Ascending aorta (tissue), 2 donors: ENCODE measurements around the gene MORN5. TPM values are rescaled to one million over a fixed set of nuclear protein-coding genes. Genes with fewer than 3 reads are reported as not detected.

Experiments
- DNase-seq, 2 donors: peaks; one replicate each; pipeline ENCODE4 v3.0.0-alpha.2; 2019; ENCODE audit warnings: low spot score in 2 of 2
- H3K27ac ChIP-seq, 2 donors: fragments of 200-600 bp; sonication (generic); one replicate each; pipeline ENCODE4 v1.5.1; 2016 to 2017; ENCODE audit warnings: mild to moderate bottlenecking in 1 of 2
- H3K27me3 ChIP-seq: fragments of 200-600 bp; sonication (generic); one replicate; pipeline ENCODE4 v1.5.1; 2017
- H3K36me3 ChIP-seq, 2 donors: fragments of 200-600 bp; sonication (generic); one replicate each; pipeline ENCODE4 v1.5.1; 2016
- H3K4me1 ChIP-seq, 2 donors: fragments of 200-600 bp; sonication (generic); one replicate each; pipeline ENCODE4 v1.5.1; 2016 to 2017; ENCODE audit warnings: mild to moderate bottlenecking in 1 of 2
- H3K4me3 ChIP-seq, 2 donors: fragments of 200-600 bp; sonication (generic); one replicate each; pipeline ENCODE4 v1.5.1; 2016 to 2017; ENCODE audit warnings: mild to moderate bottlenecking in 1 of 2
- H3K9me3 ChIP-seq, 2 donors: fragments of 200-600 bp; sonication (generic); one replicate each; pipeline ENCODE4 v1.5.1; 2016
- CTCF ChIP-seq, 3 experiments: fragments of 200-600 bp in 2 of 3; fragments of 450-650 bp in 1 of 3; sonication (generic) in 2 of 3; IDR thresholded peaks; one replicate each; pipeline ENCODE4 v1.5.1; 2016 to 2019; ENCODE audit warnings: antibody characterized with exemption in 3 of 3, mild to moderate bottlenecking in 1 of 3, moderate library complexity in 1 of 3
- intact Hi-C: fragments of 100-400 bp; cut with DNase I; formaldehyde crosslinking; loops from one replicate; pipeline ENCODE4 v1.15.1; 2023
- total RNA-seq: library from RNA; depleted of rRNA; stranded (reverse); fragments of >200 nt; gene quantifications from one replicate; pipeline ENCODE4 v1.1.0, GENCODE V29; 2016

The MORN5 gene
- total RNA-seq, 1 donor from 2014 or later = not detected

GRCh38 chr9:122207096-122207495 is 47.4 kb downstream of the MORN5 start:
- H3K27ac ChIP-seq = no peak overlapping the region
- H3K4me3 ChIP-seq = no peak overlapping the region
- H3K27me3 ChIP-seq = no peaks in the 10 kb centered on the region
- DNase-seq = no peak
- H3K9me3 ChIP-seq = no peaks in the 10 kb centered on the region
- no peaks in the 10 kb centered on the region for H3K4me1 ChIP-seq
- no peak for TF ChIP-seq CTCF (IDR thresholded peaks at IDR 0.05)
- H3K36me3 ChIP-seq = no peaks in the 10 kb centered on the region
- intact Hi-C loops = no loop called here

- no peak for TF ChIP-seq CTCF (IDR thresholded peaks at IDR 0.05)
- H3K36me3 ChIP-seq = no peaks in the 10 kb centered on the region
- H3K27me3 ChIP-seq = peaks cover 8% of the 10 kb centered on the region
- intact Hi-C loops = no loop called here
- no peak for DNase-seq
- H3K4me1 ChIP-seq = peaks cover 7% of the 10 kb centered on the region in 2 donors
- no peaks in the 10 kb centered on the region for H3K9me3 ChIP-seq
- H3K4me3 ChIP-seq = no peak overlapping the region
- no peak overlapping the region for H3K27ac ChIP-seq
These were observed 49.7 kb downstream of the MORN5 start for GRCh38 chr9:122209451-122209850.

DNA sequence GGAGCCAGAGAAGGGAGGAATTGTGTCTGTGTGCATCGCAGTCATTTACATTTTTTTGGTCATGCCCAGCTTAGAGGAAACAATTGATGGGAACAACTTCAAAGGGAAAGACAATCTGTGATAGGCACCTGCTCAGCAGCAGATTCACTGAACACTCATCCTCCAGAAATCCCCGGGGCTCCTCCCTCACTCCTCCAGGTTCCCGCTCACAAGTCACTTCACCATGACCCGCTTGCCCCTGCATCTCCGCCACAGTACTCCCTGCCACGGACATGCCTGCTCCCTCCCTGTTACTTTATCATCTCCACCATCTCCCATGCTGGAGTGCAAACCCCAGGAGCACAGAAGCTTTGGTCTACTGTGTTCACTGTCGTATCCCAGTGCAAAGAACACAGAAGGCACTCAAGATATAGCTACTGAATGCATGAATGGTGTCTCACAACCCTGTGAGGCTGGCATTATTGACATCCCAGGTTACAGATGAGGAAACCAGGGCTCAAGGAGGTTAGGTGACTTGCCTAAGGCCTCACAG is 52.8 kb downstream of the MORN5 start:
- no peak for DNase-seq
- no peak for TF ChIP-seq CTCF (IDR thresholded peaks at IDR 0.05)
- Histone ChIP-seq H3K36me3 (no peaks in the 10 kb centered on the region), H3K27me3 (peaks cover 10% of the 10 kb centered on the region), H3K4me3 (no peak overlapping the region), H3K4me1 (peaks cover 7% of the 10 kb centered on the region in 2 donors), H3K9me3 (no peaks in the 10 kb centered on the region), H3K27ac (no peak overlapping the region)
- intact Hi-C loops = no loop called here

- no peak for DNase-seq
- Histone ChIP-seq H3K4me1 (peaks cover 7% of the 10 kb centered on the region in 2 donors), H3K36me3 (no peaks in the 10 kb centered on the region), H3K27me3 (peaks cover 10% of the 10 kb centered on the region), H3K4me3 (peak overlapping the region; percentile 38 to 61), H3K9me3 (no peaks in the 10 kb centered on the region), H3K27ac (no peak overlapping the region)
- intact Hi-C loops = no loop called here
- no peak for TF ChIP-seq CTCF (IDR thresholded peaks at IDR 0.05)
These were observed 53.4 kb downstream of the MORN5 start for GRCh38 chr9:122213102-122213588.

- Histone ChIP-seq H3K27ac (no peak overlapping the region), H3K9me3 (no peaks in the 10 kb centered on the region), H3K27me3 (peaks cover 10% of the 10 kb centered on the region), H3K36me3 (no peaks in the 10 kb centered on the region), H3K4me1 (peaks cover 7 to 8% of the 10 kb centered on the region in 2 donors), H3K4me3 (peak overlapping the region; percentile 38 to 61)
- intact Hi-C loops = no loop called here
- TF ChIP-seq CTCF (IDR thresholded peaks at IDR 0.05) = no peak
- DNase-seq = no peak
These were observed 54.1 kb downstream of the MORN5 start for GRCh38 chr9:122213589-122214413.
